ENCODE results near the gene RUNX2.

DNA sequence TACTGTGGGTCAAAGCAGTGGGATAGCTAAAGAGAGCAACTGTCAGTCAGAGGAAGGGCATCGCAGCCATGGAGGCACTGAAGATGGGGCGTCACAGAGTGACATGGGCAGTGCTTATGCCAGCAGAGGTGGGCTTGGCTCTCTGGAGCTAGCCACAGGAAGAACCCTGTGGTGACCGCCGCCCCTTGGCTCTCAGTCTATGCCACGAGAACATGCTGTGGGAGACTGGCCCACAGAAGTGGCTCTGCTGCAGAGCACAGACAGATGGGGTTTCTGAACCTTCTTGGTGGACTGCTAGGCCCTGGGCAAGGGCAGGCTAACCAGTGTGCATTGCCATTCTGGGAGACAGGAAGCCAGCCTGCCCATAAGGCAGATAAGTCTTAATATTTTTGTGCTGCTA is 339.6 kb downstream of the RUNX2 start:
- TF ChIP-seq EZH2 (IDR thresholded peaks at IDR 0.05; ENCODE audit: insufficient read depth, poor library complexity, severe bottlenecking) (no peak), EZH2phosphoT487 (IDR thresholded peaks at IDR 0.05; ENCODE audit: insufficient read depth, low read depth) (no peak)
